AG08395 (cell line): ENCODE results near the gene UBE2C.
"Not testable (repeated sequence)": the region's sequence is repeated elsewhere in the genome, so short reads cannot be mapped to it uniquely, and the experiment has no call there.

Source experiments
- DNase-seq: peaks from one replicate; pipeline ENCODE4 v3.0.0; 2012; ENCODE audit warnings: mixed read lengths, low spot score

UBE2C gene

DNA sequence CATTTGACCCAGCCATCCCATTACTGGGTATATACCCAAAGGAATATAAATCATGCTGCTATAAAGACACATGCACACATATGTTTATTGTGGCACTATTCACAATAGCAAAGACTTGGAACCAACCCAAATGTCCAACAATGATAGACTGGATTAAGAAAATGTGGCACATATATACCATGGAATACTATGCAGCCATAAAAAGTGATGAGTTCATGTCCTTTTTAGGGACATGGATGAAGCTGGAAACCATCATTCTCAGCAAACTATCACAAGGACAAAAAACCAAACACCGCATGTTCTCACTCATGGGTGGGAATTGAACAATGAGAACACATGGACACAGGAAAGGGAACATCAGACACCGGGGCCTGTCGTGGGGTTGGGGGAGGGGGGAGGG lies 14.5 kb upstream of the UBE2C start:
- not testable (repeated sequence) for DNase-seq

DNA sequence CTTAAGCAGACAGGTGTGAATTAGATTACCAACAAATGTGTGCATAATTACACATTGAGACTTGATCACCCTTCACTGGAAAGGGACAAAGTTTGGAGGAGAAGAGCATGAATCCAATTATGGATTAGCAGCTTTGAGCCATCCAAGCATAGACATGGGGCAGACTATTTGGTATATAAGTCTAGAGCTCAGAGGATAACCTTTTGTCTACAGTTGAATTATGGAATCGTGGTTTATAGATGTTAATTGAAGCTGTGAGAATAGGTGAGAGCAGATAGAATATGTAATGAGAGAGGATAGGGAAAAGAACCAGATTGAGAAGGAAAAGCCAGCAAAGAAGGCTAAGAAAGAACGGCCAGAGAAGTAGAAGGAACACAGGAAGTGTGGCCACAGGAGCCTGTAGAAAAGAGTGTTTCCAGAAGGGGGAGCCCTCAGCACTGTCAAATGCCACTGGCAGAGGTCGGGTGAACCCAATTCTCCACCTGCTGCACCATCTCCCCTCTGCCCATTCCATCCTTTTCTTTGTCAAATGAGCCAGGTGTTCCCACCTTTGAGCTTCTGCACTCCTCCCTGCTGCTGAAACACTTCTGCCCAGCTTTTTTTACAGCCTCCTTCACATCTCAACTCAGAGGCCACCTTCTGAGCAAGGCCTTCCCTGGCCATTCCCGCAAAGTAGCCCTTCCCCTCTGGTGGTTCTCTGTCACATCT lies 13.4 kb upstream of the UBE2C start:
- DNase-seq: peak; percentile 75

DNA sequence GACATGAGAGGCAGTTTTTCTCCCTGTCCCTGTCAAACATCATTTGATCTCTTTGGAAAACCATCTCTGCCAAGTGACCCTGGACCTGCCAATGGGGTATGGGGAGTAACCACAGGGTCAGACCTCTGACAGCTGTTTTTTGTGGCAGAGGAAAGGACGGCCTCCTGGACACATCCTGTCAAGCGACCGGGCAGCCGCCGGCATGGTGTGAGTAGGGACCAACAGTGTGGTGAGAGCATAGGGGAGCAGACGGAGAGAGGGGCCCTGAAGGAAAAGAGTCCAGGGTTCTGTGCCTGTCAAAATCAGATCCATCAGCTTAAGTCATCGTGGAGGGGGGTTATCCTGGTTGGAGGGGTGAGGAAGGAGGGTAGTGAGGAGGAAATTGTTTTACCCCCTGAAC lies 10.6 kb upstream of the UBE2C start:
- DNase-seq: no peak

DNA sequence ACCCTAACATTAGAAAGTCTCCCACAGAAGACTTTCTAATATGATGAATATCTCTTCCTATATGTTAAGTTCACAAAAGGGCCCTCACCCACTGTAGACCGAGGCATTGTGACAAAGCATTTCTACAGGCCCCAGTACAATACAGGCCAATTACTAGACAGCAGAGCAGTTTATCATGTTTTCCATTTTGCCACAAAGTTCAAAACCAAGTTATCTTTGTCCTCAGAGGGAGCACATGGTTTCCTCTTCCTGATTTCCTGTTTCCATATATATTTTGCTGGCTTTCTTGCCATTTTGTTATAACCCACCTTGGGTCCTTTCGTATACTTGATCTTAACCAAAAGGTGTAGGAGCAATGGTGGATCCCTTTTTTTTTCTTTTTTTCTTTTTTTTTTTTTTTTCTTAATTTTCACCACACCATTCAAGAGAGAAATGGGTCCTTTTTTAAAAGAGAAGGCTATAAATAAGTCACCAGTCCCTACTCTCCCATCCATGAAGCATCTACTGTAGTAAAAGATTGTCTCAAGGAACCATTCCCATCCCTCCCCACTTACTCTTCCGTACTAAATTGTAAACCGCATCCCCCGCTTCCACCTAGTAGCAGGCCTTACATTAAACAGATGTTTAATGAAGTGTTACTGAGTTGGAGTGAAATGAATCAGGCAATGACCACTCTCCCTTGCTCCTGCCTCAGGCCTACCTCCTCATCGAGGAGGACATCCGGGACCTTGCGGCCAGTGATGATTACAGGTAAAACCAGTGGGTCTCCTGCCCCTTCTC lies 2.1 kb upstream of the UBE2C start:
- no peak for DNase-seq

DNA sequence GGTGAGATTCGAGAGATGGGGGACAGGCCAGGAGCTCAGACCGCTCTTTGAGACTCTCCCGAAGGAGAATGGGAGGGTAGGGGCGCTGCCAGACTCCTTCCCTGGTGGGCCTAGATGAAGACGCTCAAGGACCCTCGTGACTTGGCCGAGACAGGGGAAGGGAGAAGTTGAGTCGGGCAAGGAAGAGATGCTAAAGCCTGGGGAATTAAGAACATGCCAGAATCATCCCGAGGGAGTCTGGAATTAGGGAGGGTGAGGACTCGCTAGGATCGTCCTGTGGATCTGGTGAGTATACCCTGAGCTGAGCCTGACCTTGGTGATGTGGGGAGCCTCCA lies 529 bp downstream of the UBE2C start:
- no peak for DNase-seq

DNA sequence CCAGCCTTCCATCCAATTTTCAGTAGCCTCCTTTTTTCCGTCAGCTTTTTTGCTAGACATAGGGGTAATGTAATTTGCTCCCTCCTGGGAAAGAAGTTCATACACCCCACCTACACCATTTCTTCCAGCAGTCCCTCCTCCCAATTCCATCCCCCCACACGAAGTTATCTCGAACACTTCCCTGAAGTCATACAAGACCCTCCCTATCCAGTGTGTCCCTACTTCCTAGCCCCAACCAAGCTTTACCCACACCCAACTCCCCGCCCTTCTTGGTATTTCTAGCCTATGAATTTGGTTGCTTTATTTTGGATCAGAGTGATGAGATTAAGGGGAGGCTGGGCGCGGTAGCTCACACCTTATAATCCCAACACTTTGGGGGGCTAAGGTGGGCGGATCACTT lies 1.0 kb downstream of the UBE2C start:
- no peak for DNase-seq

DNA sequence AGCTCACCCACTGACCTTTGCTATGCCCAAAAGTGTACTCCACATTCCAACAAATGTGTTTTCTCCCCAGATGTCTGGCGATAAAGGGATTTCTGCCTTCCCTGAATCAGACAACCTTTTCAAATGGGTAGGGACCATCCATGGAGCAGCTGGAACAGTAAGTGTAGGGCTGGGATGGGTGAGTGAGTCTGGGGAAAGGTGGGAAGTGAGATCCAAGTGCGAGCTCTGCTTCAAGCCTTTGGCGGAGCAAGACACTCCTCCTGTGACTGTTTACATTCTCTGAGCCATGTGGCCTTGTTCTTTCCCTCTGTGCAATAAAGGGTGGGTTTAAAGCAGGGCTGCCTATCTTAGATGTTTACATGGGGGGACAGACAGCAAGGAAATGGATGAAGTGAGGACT lies 1.9 kb downstream of the UBE2C start:
- DNase-seq: no peak

DNA sequence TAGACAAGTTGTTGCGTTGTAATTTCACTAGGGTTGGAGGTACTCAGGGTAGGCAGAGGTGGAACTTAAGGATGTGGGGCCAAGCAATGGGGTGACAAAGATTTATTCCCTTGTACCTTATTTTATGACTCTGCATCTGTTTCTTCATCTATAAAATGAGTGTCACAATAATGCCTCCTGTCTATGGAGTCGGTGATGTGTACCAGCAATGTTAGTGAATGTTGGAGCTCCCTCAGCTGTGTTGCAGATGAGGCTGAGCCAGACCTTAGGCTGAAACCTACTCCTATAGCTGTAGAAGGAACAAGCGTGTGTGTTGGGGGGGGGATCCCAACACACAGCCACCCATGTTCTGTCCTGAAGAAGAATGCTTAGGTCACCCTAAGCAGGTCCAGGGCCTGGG lies 4.5 kb downstream of the UBE2C start:
- DNase-seq: no peak

DNA sequence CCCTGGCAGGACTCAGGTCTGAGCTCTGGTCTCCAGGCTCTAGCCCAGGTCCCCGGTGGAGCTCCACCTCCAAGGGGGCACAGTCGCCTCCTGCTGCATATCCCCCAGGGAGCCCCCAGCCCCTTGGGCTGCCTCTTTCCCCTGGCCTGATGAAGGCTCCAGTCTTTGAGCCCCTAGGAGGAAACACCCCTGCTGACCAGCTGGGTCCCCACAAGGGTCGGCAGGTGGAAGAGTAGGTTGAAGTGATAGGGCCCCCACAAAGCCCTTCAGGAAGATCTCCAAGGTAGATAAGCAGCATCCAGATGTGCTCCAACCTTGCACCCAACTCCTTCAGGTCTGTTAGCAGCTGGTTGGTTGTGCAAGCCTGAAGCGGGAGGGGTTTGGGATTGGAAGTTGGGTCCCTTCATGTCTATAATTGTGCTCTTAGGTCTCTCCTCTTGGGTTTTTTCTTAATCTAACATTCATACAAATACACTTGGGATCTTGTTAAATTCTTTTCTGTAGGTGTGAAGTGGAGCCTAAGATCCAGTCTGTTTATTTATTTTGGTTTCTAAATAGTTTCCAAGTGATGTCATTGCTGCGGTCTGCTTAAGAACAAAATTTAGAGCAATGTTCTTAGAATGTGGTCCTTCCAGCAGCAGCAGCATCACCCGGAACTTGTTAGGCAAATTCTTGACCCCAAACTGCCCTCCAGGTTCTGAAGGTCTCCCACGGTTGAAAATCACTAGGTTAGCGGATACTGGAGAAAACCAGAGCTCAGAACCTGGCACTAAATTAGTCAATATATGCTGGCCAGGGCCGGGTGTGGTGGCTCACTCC lies 5.1 kb downstream of the UBE2C start:
- peak; percentile 68 for DNase-seq

DNA sequence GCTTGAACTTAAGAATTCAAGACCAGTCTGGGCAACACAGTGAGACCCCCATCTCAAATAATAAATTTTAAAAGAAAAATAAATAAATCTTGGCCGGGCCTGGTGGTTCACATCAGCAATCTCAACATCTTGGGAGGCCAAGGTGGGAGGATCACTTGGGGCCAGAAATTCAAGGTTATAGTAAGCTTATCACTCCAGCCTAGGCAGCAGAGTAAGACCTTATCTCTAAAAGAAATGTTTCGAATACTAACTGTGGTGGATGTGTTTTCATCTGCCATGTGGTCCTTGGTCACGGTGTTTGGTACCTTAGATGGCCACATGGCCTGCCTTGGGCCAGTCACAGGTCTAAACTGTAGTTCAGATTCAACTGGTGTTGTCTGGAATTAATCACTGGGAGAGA lies 5.8 kb downstream of the UBE2C start:
- no peak for DNase-seq

DNA sequence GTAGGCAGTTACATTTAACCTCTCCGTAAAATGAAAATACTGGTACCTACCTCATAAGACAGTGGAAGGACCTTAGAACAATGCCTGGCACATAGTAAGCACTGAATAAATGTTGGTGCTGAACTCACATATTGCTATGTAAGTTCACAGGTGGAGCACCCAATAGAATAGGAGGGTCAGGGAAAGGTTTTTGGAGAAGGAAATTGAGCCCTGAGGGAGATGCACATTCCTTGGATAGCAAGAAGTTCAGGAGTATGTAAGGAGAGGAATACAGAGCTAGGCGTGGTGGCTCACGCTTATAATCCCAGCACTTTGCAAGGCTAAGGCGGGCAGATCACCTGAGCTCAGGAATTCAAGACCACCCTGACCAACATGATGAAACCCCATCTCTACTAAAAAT lies 7.0 kb downstream of the UBE2C start:
- no peak for DNase-seq

DNA sequence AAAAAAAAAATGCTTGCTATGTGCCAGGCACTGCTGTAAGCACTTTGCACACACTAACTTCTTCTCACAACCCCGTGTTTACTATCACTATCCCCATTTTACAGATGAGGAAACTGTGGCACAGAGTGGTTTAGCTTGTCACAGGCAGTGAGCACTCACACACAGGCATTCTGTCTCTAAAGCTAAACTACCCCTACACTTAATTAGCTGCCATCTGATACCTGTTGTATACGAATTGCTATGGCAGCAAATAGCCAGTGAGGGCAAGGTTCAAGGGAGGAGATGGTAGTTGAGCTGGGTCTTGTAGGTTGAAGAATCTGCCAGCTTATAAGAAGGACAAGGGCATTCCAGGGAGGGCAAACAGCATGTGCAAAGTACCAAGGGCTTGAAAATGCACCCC lies 9.5 kb downstream of the UBE2C start:
- no peak for DNase-seq

DNA sequence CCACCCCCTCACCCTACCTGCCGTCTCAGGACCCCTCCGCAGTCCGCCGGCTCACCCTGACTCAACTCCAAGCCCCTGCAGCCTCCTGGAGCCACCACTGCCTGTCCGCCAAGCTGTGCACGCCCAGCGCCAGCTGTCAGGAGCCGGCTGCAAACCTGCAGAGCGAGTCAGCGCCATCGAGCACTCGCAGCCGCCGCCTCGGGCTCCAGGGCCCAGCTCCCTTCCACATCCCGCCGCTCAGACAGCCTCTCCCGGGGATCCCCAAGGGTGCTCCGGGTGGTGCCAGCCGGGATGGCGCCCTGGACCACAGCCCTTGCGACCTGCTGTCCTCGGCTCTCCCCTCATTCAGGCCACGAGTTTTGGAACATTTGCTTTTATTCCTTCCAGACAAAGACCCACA lies 10.4 kb downstream of the UBE2C start:
- DNase-seq: peak; percentile 37

DNA sequence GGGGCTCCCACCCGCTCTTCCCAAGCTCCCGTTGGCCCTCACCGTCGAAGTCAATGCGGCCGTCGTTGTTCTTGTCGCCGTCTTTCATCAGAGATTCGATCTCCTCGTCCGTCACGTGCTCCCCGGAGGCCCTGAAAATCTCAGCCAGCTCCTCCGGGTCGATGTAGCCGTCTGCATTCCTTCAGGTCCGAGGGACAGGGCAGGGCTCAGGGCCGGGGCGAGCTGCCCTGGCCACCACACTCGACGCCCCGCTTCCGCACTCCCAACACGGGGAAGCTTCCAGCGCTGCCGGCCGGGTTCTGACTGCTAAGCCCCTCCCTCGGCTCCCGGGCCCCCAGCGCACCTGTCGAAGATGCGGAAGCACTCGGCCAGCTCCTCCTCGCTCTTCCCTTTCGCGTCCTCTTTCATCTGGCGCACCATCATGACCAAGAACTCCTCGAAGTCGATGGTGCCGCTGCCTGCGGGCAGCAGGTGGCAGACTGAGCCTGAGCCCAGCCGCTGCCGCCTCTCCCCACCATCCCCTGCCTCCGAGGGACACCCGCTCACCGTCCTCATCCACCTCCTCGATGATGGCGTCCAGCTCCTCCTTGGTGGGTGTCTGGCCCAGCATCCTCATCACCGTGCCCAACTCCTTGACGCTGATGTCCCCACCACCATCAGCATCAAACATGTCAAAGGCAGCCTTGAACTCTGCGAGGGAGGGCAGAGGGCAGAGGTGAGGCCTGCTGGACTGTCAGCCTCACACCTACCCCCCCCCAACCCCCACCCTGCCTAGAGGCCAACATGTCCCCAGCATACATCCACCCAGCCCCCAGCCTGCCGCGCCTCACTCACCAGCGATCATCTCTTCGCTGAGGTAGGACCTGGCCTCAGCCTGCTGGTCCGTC lies 11.7 kb downstream of the UBE2C start:
- peak; percentile 41 for DNase-seq

DNA sequence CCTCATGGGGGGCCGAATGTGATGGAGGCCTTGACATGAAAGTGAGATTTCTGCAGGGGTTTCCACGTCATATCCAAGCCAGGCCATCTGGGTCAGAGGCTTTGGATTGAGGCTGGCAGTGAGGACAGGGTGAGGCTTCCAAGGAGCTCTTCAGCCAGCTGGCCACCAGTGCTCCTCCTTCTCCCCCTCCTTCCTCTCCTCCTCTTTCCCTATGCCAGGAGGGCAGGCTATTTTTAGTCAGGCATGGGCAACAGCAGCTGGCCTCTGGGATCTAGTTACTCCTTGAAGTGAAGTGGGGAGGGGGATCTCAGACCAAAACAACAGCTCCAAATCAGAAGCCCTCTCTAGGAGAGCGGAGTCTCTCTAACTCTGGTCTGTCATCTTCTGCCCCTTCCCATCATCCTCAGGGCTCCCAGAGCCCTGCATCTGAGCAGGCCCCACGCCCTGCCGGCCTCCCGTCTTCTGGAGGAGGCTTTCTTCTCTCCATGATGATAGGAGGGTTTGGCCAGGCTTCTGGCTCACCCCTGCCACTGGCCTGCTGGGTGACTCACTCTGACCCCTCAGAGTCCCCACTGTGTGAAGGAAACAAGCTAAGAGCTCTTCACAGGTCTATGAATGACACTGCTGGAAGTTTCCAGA lies 14.1 kb downstream of the UBE2C start:
- DNase-seq: peak; percentile 63

DNA sequence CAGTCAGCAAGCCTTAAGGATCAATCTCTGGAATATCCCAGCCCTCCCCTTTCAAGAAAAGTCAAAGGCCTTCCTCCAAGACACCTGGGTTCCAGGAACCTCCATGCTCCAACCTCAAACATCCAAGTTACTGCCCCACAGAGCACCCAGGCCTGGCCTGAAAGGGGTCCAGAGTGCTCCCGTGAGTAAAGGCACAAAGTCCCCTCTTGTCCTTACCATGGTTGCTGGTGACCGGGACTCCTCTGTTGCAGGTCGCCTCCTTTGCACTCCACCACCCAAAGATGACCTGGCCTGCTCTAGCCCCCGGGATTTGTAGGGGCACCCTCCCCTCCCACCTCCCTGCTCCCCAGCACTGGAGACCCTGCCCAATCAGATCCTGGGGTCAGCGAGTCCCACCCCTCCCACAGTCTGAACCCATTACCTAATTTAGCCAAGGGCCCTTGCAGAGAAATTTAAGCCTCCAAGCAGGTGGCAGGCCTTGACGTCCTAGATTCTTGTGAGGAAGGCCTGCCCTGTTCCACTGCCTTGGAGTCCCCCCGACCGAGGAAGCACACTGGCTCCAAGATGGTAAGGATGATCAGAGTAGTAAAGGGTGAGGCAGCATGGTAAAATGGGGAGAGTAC lies 14.7 kb downstream of the UBE2C start, which contains the start of gene TNNC2:
Gene TNNC2, minus strand, starts transcription at position 283 of the 623 bp plus-strand sequence. Its CDS starts 64 bp downstream, at position 219.
- no peak for DNase-seq

DNA sequence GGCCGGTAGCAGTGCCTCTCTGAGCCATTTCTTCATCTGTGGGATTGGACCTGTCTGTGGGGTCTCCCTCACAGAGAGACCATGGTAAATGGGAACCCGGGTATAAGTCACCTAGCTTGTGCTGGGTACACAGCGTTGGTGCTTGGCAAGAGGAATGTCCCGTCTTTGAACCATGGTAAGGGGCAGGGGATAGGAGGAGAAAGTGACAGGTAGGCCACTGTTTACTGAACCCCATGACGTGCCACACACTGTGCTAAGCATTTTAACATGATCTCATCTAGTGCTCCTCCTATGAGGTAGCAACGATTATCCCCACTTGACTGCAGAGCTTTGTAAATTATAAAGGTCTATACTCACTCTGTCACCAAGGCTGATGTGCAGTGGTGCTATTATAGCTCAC lies 15.3 kb downstream of the UBE2C start:
- no peak for DNase-seq

DNA sequence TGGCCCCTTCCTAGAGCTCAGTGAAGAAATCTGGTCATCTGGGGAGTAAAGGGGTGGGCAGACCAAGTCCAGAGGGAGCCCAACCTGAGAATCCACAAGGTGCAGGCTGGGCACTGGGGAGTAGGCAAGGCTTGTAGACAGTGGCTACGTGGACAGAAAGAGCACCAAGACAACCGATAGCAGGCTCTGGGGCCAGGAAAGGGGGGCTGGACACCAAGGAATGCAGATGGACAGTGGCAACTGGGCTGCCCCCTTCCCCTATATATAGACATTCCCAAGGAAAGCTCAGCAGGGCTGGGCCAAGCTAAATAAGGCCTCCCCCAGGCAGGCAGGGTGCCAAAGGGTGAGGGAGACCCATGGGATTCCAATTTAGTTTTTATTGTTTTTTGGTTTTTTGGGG lies 16.1 kb downstream of the UBE2C start:
- DNase-seq: no peak

DNA sequence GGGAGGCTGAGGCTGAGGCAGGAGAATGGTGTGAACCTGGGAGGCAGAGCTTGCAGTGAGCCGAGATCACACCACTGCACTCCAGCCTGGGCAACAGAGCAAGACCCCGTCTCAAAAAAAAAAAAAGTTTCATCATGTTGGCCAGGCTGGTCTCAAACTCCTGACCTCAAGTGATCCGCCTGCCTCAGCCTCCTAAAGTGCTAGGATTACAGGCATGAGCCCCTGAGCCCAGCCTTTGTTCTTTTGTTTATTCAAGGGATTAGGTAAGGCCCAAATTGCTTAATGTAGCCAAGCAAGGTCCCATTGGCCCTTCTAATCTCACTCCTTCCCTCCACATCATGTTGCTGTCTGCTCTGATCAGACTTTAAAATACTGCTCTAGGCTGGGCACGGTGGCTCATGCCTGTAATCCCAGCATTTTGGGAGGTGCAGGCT lies 17.2 kb downstream of the UBE2C start:
- DNase-seq: not testable (repeated sequence)

DNA sequence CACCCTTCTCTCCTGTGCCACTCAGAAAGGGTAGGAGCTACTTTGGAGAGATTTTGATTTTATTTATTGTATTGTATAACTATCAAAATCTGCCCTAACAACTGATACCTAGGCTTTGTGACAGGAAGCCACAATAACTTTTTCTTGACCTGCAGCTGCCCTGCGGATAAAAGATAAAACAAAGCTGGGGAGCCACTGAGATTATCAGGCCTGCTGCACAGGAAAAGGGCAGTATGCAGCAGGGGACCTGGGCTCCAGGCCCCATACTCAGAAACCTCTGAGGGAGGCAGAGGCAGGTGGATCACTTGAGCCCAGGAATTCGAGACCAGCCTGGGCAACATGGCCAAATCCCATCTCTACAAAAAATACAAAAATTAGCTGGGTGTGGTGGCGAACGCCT lies 20.2 kb downstream of the UBE2C start:
- DNase-seq: no peak
